HepG2 (cell line): ENCODE results near the gene TP53AIP1.

Experiments
- SP1 ChIP-seq, 2 experiments: fragments of 450-650 bp in 1 of 2; sonication (generic) in 1 of 2; formaldehyde crosslinking in 1 of 2; IDR thresholded peaks; 2 replicates each; pipeline versions ENCODE4 v1.4.0 to v1.6.1; 2016 to 2020; ENCODE audit warnings: missing genetic modification reagents in 1 of 2
- SRSF9 ChIP-seq: fragments of 200-400 bp; formaldehyde crosslinking; IDR thresholded peaks from 2 replicates; pipeline ENCODE4 v1.6.1; 2018; ENCODE audit warnings: borderline replicate concordance, mild to moderate bottlenecking, low read depth, low read length; ENCODE audit not compliant: insufficient read depth, poor library complexity, severe bottlenecking
- ZNF317 ChIP-seq: sonication (generic); formaldehyde crosslinking; IDR thresholded peaks from 2 replicates; pipeline ENCODE4 v1.5.0; 2020; ENCODE audit warnings: mild to moderate bottlenecking, missing genetic modification reagents
- TF ChIP-seq, protein P1 (sequence below): fragments of 450-650 bp; IDR thresholded peaks from 2 replicates; pipeline ENCODE4 v1.6.1; 2016
- TF ChIP-seq, protein P2 (sequence below): sonication (generic); formaldehyde crosslinking; IDR thresholded peaks from 2 replicates; pipeline ENCODE4 v1.5.0; 2020; ENCODE audit warnings: mild to moderate bottlenecking, missing genetic modification reagents, moderate library complexity

DNA sequence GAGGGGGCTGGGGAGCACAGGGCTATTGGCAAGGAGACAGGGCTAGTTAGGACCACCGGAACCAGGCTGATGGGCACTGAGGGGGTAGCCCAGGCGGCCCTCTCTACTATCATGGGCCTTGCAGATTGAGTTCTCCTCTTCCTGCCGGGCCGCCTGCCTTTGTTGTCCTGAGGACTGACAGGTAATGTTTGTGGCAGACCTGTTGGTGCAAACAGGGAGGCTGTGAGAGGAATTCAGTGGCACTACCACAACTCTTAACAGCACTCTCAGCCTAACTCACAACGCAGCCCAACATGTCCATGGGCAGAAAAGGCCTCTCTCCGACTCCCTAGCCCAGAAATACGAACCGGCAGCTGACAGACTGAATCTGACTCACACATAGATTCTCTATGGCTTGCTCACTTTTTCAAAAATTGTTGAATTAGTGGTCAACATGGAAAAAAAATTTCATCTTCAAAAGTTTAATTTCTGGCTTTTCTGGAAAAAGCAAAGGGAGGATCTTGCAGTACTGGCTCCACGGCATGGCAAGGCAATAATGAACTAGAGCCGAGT, 40.1 kb downstream of the TP53AIP1 start:
- TF ChIP-seq SP1 (IDR thresholded peaks at IDR 0.05) = no peak
- no peak for TF ChIP-seq SP1 (CRISPR knock-in tag; IDR thresholded peaks at IDR 0.05)
- TF ChIP-seq, protein P1, sequence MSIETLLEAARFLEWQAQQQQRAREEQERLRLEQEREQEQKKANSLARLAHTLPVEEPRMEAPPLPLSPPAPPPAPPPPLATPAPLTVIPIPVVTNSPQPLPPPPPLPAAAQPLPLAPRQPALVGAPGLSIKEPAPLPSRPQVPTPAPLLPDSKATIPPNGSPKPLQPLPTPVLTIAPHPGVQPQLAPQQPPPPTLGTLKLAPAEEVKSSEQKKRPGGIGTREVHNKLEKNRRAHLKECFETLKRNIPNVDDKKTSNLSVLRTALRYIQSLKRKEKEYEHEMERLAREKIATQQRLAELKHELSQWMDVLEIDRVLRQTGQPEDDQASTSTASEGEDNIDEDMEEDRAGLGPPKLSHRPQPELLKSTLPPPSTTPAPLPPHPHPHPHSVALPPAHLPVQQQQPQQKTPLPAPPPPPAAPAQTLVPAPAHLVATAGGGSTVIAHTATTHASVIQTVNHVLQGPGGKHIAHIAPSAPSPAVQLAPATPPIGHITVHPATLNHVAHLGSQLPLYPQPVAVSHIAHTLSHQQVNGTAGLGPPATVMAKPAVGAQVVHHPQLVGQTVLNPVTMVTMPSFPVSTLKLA = no peak
- TF ChIP-seq SRSF9 = no peak
- TF ChIP-seq, protein P2, sequence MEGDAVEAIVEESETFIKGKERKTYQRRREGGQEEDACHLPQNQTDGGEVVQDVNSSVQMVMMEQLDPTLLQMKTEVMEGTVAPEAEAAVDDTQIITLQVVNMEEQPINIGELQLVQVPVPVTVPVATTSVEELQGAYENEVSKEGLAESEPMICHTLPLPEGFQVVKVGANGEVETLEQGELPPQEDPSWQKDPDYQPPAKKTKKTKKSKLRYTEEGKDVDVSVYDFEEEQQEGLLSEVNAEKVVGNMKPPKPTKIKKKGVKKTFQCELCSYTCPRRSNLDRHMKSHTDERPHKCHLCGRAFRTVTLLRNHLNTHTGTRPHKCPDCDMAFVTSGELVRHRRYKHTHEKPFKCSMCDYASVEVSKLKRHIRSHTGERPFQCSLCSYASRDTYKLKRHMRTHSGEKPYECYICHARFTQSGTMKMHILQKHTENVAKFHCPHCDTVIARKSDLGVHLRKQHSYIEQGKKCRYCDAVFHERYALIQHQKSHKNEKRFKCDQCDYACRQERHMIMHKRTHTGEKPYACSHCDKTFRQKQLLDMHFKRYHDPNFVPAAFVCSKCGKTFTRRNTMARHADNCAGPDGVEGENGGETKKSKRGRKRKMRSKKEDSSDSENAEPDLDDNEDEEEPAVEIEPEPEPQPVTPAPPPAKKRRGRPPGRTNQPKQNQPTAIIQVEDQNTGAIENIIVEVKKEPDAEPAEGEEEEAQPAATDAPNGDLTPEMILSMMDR (CRISPR knock-in tag) = no peak
- no peak for TF ChIP-seq ZNF317 (CRISPR knock-in tag)
